ENCODE measurements around the gene MOGAT1. TPM values are rescaled to one million over a fixed set of nuclear protein-coding genes. Genes with fewer than 3 reads are reported as not detected.

The MOGAT1 gene
- total and polyA plus RNA-seq, 2 of the 8 experiments (the other 6 are each of a cell fraction or from before 2014, with no cell fraction given) = 0.11 to 0.67 TPM

DNA sequence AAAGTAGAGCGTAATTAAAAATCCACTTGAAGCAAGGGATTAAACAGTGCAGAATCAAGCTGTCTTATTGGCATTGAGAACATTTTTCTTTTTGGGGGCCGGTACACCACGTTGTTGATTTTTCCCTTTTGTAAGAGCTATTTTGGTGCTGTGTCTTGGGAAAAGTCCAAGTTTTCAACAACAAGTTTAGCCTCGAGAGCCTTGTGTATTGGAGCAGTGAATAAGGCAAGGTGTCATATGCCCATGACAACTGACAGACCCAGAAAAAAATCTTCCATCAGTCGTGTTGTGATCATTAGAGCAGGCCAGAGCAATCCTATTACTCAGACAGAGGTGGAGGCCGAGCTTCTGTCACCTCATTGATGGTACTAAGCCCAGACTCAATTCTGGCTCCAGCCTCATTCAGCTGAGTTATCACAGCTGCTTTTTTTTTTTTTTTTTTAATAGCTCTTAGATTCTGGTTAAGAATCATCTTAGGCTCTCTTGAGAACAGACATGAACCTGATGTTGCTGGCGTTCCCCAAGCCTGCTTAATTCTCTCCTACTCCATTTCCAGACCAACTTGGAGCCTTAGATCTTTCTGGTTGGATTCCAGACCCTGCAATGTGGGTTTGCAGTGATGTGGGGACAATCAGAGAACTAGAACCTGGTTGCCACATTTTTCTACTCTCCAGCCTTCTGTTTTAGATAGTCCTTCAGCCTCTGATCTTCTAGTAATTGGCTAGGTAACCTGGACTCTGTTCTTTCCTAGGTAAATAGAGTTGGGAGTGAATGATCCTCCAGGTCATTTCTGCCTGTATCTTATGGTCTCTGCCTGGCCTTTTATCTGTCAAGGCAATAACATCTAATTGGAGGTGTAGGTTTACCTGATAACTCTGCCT lies 43.1 kb downstream of the MOGAT1 start:
- 88% methylated on average over 7 of the region's 7 CpGs; no CpG with 5 or more reads in 1 of the 2 experiments for WGBS, 2 experiments (ENCODE audit: extremely low coverage in 1 of 2, insufficient coverage in 1 of 2, insufficient read length in 1 of 2, insufficient replicate concordance in 2 of 2, low coverage in 1 of 2, low lambda C conversion rate in 2 of 2, missing lambda C conversion rate in 1 of 2)

More for the DNA sequence above, 43.1 kb downstream of the MOGAT1 start:
- H2BK12ac ChIP-seq (ENCODE audit: low read depth, low read length) = no peak overlapping the region
- H3K27me3 ChIP-seq (replicated peaks in 1 of 4; ENCODE audit: control insufficient read depth in 3 of 4, extremely low read depth in 1 of 4, insufficient read depth in 3 of 4, low read length in 3 of 4) = no peaks in the 10 kb centered on the region
- H3K27ac ChIP-seq (ENCODE audit: low read depth, low read length) = no peak overlapping the region
- peaks cover 0 to under 1% (median 0%) of the 10 kb centered on the region in 4 experiments; a peak in 2 of 7 replicates for H3K4me1 ChIP-seq (replicated peaks in 1 of 4; ENCODE audit: control insufficient read depth in 3 of 4, insufficient read depth in 4 of 4, low read length in 3 of 4)
- H3K4ac ChIP-seq (replicated peaks; ENCODE audit: insufficient read length, low read depth, low read length) = no peak overlapping the region
- ChIA-PET CTCF (ENCODE audit: partially characterized antibody) (interaction anchor here (0.6 to 1.6 kb wide), 3 partner anchors 15 to 1844 kb away, joined by 3 to 4 read pairs (median 3); no protein-coding TSS in a partner anchor), POLR2A (ENCODE audit: partially characterized antibody) (no interaction called here)
- no peak overlapping the region for H2AFZ ChIP-seq (ENCODE audit: low read length)
- no peak overlapping the region for H3K23ac ChIP-seq (ENCODE audit: insufficient read length)
- H4K91ac ChIP-seq (replicated peaks; ENCODE audit: insufficient read length, low read length) = no peak overlapping the region
- no peaks in the 10 kb centered on the region for H3K23me2 ChIP-seq (ENCODE audit: low read depth, low read length)
- no peak overlapping the region for H3K56ac ChIP-seq (replicated peaks; ENCODE audit: insufficient read length, low read depth, low read length)
- H3K9ac ChIP-seq (replicated peaks in 1 of 4; ENCODE audit: extremely low read depth in 1 of 4, low read depth in 3 of 4, low read length in 3 of 4) = no peak overlapping the region
- FAIRE-seq (no peak), DNase-seq (ENCODE audit: low read depth in 1 of 2, low spot score in 2 of 2) (no peak)
- H2AK5ac ChIP-seq (ENCODE audit: low read depth, low read length) = no peak overlapping the region
- no peaks in the 10 kb centered on the region for H3K79me2 ChIP-seq (ENCODE audit: control insufficient read depth in 1 of 2, insufficient read depth in 2 of 2, low read length in 2 of 2)
- no peak overlapping the region for H2BK5ac ChIP-seq (ENCODE audit: low read depth, low read length)
- no peak overlapping the region for H3K4me2 ChIP-seq (ENCODE audit: insufficient read depth in 1 of 2, low read depth in 2 of 2, low read length in 2 of 2)
- H4K5ac ChIP-seq (ENCODE audit: insufficient read length, low read depth, low read length) = no peak overlapping the region
- H3K14ac ChIP-seq (ENCODE audit: insufficient read length) = no peak overlapping the region
- H3K79me1 ChIP-seq (ENCODE audit: low read depth, low read length) = no peaks in the 10 kb centered on the region; the same call in 1 of the 2 replicates
- H4K20me1 ChIP-seq (replicated peaks in 1 of 2; ENCODE audit: control insufficient read depth in 1 of 2, insufficient read depth in 2 of 2, low read length in 2 of 2) = no peaks in the 10 kb centered on the region
- no peak overlapping the region for H4K8ac ChIP-seq (ENCODE audit: extremely low read depth, insufficient read depth, low read length)
- TF ChIP-seq SIX5 (IDR thresholded peaks at IDR 0.05; ENCODE audit: low read depth, low read length) (no peak), ASH2L (IDR thresholded peaks at IDR 0.05; ENCODE audit: low read length) (no peak), TAF1 (IDR thresholded peaks at IDR 0.05; ENCODE audit: low read depth, low read length) (no peak), JUND (IDR thresholded peaks at IDR 0.05; ENCODE audit: low read length) (no peak), POLR2A (IDR thresholded peaks at IDR 0.05; ENCODE audit: control extremely low read depth in 1 of 2, low read depth in 2 of 2, low read length in 2 of 2) (no peak), KDM4A (IDR thresholded peaks at IDR 0.05; ENCODE audit: low read depth, low read length, severe bottlenecking) (no peak), POU5F1 (IDR thresholded peaks at IDR 0.05; ENCODE audit: low read depth, low read length) (no peak), RNF2 (IDR thresholded peaks at IDR 0.05; ENCODE audit: borderline replicate concordance, low read depth, low read length, missing control alignments, poor library complexity, severe bottlenecking) (no peak), HDAC6 (IDR thresholded peaks at IDR 0.05; ENCODE audit: low read depth, low read length) (no peak), ZNF274 (IDR thresholded peaks at IDR 0.05; ENCODE audit: borderline replicate concordance, extremely low read depth, low read length) (no peak), CHD1 (IDR thresholded peaks at IDR 0.05; ENCODE audit: low read depth, low read length) (no peak)
- no peaks in the 10 kb centered on the region for H3K36me3 ChIP-seq (ENCODE audit: control insufficient read depth in 2 of 4, insufficient read depth in 4 of 4, low read length in 3 of 4)
- no peak overlapping the region for H2BK15ac ChIP-seq (ENCODE audit: low read length)
- H3K4me3 ChIP-seq (ENCODE audit: extremely low read depth in 1 of 4, insufficient read depth in 2 of 4, low read depth in 3 of 4, low read length in 4 of 4) = no peak overlapping the region
- no peaks in the 10 kb centered on the region for H3K9me3 ChIP-seq (ENCODE audit: insufficient read depth in 2 of 2, low read depth in 1 of 2, low read length in 1 of 2)
- H2BK120ac ChIP-seq (replicated peaks; ENCODE audit: low read depth, low read length) = no peak overlapping the region
- H3K18ac ChIP-seq (ENCODE audit: extremely low read depth, low read length) = no peak overlapping the region
- H2BK20ac ChIP-seq (ENCODE audit: low read length) = no peak overlapping the region
